Mucosa of rectum (tissue), 2 donors: ENCODE measurements around the gene CERS6.
"Not testable (repeated sequence)": the region's sequence is repeated elsewhere in the genome, so short reads cannot be mapped to it uniquely, and the experiment has no call there.

ENCODE experiments used
- H3K27ac ChIP-seq, 2 donors: one replicate each; pipeline ENCODE4 v1.7.0; 2013; ENCODE audit warnings: inconsistent platforms in 2 of 2, low read depth in 2 of 2, low read length in 2 of 2
- H3K27me3 ChIP-seq, 2 donors: one replicate each; pipeline ENCODE4 v1.7.0; 2013; ENCODE audit warnings: low read length in 2 of 2; ENCODE audit not compliant: control insufficient read depth in 2 of 2, insufficient read depth in 2 of 2
- H3K36me3 ChIP-seq, 2 donors: one replicate each; pipeline ENCODE4 v1.7.0; 2013; ENCODE audit warnings: low read length in 2 of 2; ENCODE audit not compliant: control insufficient read depth in 2 of 2, insufficient read depth in 2 of 2
- H3K4me1 ChIP-seq, 2 donors: one replicate each; pipeline ENCODE4 v1.7.0; 2013; ENCODE audit warnings: low read length in 2 of 2, mild to moderate bottlenecking in 1 of 2; ENCODE audit not compliant: control insufficient read depth in 2 of 2, insufficient read depth in 2 of 2
- H3K4me3 ChIP-seq, 2 donors: one replicate each; pipeline ENCODE4 v1.7.0; 2013; ENCODE audit warnings: low read length in 2 of 2
- H3K9ac ChIP-seq, 2 donors: one replicate each; pipeline ENCODE4 v1.7.0; 2013; ENCODE audit warnings: low read length in 2 of 2, low read depth in 1 of 2, mild to moderate bottlenecking in 1 of 2
- H3K9me3 ChIP-seq, 2 donors: one replicate each; pipeline ENCODE4 v1.7.0; 2013; ENCODE audit warnings: low read length in 2 of 2; ENCODE audit not compliant: control insufficient read depth in 2 of 2
- donor health status: healthy.
- donor health status: Normal muscosa, but diverticular disease.

The CERS6 gene

DNA sequence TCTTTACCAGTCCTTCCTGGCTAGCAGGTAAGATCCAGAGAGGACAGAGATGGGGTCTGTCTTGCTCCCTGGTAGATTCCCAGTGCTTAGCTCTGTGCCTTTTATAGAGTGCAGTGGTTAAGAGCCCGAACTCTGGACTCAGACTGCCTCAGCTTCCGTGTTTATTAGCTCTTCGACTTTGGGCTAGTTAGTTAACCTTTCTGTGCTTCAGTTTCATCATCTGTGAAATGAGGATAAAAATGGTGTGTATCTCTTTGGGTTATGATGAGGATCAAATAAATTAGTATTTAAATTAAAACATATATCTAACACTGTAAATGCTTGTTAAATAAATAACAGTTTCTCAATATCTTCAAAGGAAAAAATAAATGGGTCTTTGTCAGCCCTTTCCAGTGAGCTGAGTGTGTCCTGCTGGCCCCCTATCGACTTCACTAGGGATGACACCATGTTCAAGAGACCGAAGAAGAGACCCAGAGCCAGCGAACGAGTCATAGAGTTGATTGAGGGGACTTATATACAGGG lies 38.2 kb downstream of the CERS6 start:
- H3K4me3 ChIP-seq: peak overlapping the region in 1 of 2 donors; percentile 21
- H3K4me1 ChIP-seq: peaks cover 2 to 40% of the 10 kb centered on the region in 2 donors
- peak overlapping the region; percentile 64 to 83 for H3K27ac ChIP-seq
- peak overlapping the region in 1 of 2 donors; percentile 55 for H3K9ac ChIP-seq
- no peaks in the 10 kb centered on the region for H3K9me3 ChIP-seq
- no peaks in the 10 kb centered on the region for H3K27me3 ChIP-seq
- H3K36me3 ChIP-seq: no peaks in the 10 kb centered on the region

DNA sequence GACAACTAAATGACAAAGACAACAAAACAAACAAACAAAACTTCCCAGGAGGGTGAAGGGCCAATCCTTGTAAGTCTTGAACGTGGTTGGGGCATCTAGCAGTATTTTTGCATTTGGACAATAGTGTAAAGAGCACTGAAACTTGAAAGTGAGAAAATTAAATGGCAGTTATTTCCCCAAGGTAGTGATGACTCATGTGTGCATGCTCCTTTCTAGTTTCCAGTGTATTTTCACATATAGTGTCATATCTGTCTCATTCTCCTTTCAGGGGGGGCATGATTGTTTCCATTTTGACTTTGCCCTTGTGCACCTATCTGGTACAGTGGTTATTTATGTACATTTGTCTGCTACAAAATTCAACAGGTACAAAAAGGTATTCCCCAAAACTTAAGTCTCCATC lies 39.5 kb downstream of the CERS6 start:
- no peaks in the 10 kb centered on the region for H3K9me3 ChIP-seq
- H3K4me1 ChIP-seq: peaks cover 0 to 31% of the 10 kb centered on the region in 2 donors
- no peak overlapping the region for H3K4me3 ChIP-seq
- H3K36me3 ChIP-seq: no peaks in the 10 kb centered on the region
- no peak overlapping the region for H3K9ac ChIP-seq
- no peak overlapping the region for H3K27ac ChIP-seq
- no peaks in the 10 kb centered on the region for H3K27me3 ChIP-seq

- Histone ChIP-seq H3K9ac (no peak overlapping the region), H3K4me3 (no peak overlapping the region), H3K4me1 (peaks cover 0 to 25% of the 10 kb centered on the region in 2 donors), H3K27ac (no peak overlapping the region), H3K27me3 (no peaks in the 10 kb centered on the region), H3K9me3 (no peaks in the 10 kb centered on the region), H3K36me3 (no peaks in the 10 kb centered on the region)
Measured at GRCh38 chr2:168496906-168497305, 40.8 kb downstream of the CERS6 start.

GRCh38 chr2:168499500-168499899 lies 43.4 kb downstream of the CERS6 start:
- Histone ChIP-seq H3K4me1 (peaks cover 0 to 18% of the 10 kb centered on the region in 2 donors), H3K9me3 (no peaks in the 10 kb centered on the region), H3K27ac (no peak overlapping the region), H3K4me3 (no peak overlapping the region), H3K9ac (no peak overlapping the region), H3K36me3 (no peaks in the 10 kb centered on the region), H3K27me3 (no peaks in the 10 kb centered on the region)

DNA sequence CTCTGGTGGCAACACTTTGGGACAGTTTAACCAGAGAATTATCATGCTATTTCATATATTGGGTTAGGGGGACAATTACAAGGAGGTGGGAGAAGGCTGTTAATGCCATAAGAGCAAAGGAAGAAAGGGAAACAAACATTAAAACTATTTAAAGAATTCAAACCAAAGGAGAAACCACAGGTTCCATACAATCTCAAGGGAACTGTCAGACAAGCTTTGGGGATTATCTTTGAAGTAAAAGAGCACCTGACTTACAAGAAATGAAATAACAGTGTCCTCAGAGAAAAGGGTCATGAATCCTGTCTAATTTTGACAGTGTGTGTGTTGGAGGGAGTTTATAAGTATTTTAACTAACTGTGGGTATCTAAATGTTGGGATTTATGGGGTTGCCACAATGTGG lies 44.4 kb downstream of the CERS6 start:
- peaks cover 0 to 10% of the 10 kb centered on the region in 2 donors for H3K4me1 ChIP-seq
- no peak overlapping the region for H3K9ac ChIP-seq

DNA sequence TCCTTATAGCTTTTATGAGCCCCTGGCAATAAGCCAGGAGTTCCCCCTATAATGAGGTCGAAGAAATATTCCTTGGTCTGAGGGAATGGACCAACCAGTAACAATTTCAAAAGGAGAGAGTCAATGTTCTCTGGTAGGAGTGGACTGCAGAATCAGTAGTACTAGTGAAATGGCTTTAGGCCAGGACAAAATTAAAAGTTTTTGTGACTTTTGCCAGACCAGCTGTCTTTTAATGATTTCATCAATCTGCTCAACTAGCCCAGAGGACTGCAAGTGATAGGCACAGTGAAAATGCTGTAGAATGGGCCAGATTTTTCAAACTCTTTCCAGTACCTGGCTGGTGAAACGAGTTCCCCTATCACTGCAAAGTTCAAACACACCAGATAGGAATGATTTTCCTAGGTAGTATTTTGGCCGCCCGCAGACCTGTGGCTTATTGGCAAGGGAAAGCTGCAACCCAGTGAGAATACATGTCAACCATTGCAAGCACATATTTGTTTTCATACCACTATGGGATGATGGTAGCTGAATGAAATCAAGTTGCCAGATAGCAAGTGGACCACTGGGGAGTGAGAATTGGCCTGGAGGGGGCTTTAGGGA lies 45.5 kb downstream of the CERS6 start:
- no peaks in the 10 kb centered on the region for H3K36me3 ChIP-seq
- H3K9ac ChIP-seq: no peak overlapping the region
- no peak overlapping the region for H3K4me3 ChIP-seq
- H3K9me3 ChIP-seq: no peaks in the 10 kb centered on the region
- peaks cover 0 to 10% of the 10 kb centered on the region in 2 donors for H3K4me1 ChIP-seq
- H3K27ac ChIP-seq: no peak overlapping the region
- H3K27me3 ChIP-seq: no peaks in the 10 kb centered on the region

More for the DNA sequence above, 44.4 kb downstream of the CERS6 start:
- no peaks in the 10 kb centered on the region for H3K9me3 ChIP-seq
- no peak overlapping the region for H3K27ac ChIP-seq
- no peaks in the 10 kb centered on the region for H3K27me3 ChIP-seq
- no peak overlapping the region for H3K4me3 ChIP-seq
- H3K36me3 ChIP-seq: no peaks in the 10 kb centered on the region

GRCh38 chr2:168502852-168503251 lies 46.8 kb downstream of the CERS6 start:
- H3K9ac ChIP-seq, H3K27me3 ChIP-seq, H3K36me3 ChIP-seq, H3K4me3 ChIP-seq, H3K4me1 ChIP-seq, H3K9me3 ChIP-seq, H3K27ac ChIP-seq: not testable (repeated sequence)

DNA sequence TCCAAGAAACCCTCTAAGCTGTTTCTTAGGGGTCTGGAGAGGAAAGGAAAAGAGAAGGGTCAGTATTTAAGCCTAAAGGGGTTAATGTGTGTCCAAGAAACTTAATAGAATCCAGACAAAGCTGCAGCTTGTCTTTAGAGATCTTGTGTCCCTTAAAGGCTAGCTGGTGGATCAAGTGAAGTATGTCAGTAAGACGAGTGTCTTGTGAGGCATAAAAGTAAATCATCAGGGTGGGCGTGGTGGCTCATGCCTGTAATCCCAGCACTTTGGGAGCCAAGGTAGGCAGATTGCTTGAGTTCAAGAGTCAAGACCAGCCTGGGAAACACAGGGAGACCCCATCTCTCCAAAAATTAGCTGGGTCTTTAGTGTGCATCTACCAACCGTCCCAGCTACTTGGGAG lies 47.8 kb downstream of the CERS6 start:
- no peaks in the 10 kb centered on the region for H3K36me3 ChIP-seq
- H3K4me3 ChIP-seq: no peak overlapping the region
- no peak overlapping the region for H3K9ac ChIP-seq
- H3K27me3 ChIP-seq: no peaks in the 10 kb centered on the region
- H3K4me1 ChIP-seq: peaks cover 0 to 4% of the 10 kb centered on the region in 2 donors
- H3K9me3 ChIP-seq: no peaks in the 10 kb centered on the region
- no peak overlapping the region for H3K27ac ChIP-seq

DNA sequence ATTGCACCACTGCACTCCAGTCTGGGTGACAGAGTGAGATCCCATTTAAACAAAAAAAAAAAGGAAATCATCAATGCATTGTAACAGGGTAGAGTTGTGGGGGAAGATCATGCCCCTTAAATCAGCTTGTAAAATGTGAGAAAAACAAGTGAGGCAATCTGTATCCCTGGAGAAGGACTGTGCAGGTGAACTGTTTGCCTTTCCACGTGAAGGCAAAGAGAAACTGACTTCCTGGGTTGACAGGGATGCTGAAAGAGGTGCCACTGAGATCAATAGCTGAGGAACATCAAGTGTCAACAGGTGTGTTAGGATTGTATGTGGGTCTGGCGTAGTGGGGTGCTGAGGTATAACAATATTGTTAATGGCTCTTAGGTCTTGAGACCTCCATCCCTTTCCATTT lies 48.3 kb downstream of the CERS6 start:
- Histone ChIP-seq H3K4me3 (no peak overlapping the region), H3K36me3 (no peaks in the 10 kb centered on the region), H3K27me3 (no peaks in the 10 kb centered on the region), H3K27ac (no peak overlapping the region), H3K9me3 (no peaks in the 10 kb centered on the region), H3K4me1 (peaks cover 0 to 4% of the 10 kb centered on the region in 2 donors), H3K9ac (no peak overlapping the region)

GRCh38 chr2:168510125-168510756 lies 54.2 kb downstream of the CERS6 start:
- Histone ChIP-seq H3K36me3 (no peaks in the 10 kb centered on the region), H3K9me3 (no peaks in the 10 kb centered on the region), H3K27me3 (no peaks in the 10 kb centered on the region), H3K9ac (no peak overlapping the region), H3K27ac (no peak overlapping the region), H3K4me1 (no peaks in the 10 kb centered on the region), H3K4me3 (no peak overlapping the region)
